Left colon (tissue), 2 donors: ENCODE data around the gene G6PC3. TPM values are rescaled to one million over a fixed set of nuclear protein-coding genes. Genes with fewer than 3 reads are reported as not detected.

Experiments used
- ATAC-seq: fragments of 200-7000 bp; cut with Tn5 transposase; one replicate; pipeline ENCODE4 v1.9.1; 2020; ENCODE audit warnings: mild to moderate bottlenecking, moderate library complexity
- DNase-seq, 2 donors: peaks; one replicate each; pipeline ENCODE4 v3.0.0-alpha.2; 2020
- intact Hi-C, 2 donors: fragments of 100-400 bp; cut with DNase I in 1 of 2; cut with micrococcal nuclease in 1 of 2; formaldehyde crosslinking; loops; one replicate each; pipeline versions ENCODE4 v1.11.2 to v1.14.0; 2022; cut with DNase I, micrococcal nuclease
- total RNA-seq, 2 donors: library from RNA; stranded (reverse); fragmentation: NEBNext Ultra II Directional; extraction: Animal tissue kit (Norgen Biotek cat#: 25700); gene quantifications; one replicate each; pipeline ENCODE4 v1.2.1, GENCODE V29; 2021
- donor health status: DM: no; HTN: no; CAD: no.
- donor health status: DM: yes; HTN: yes; CAD: no.

G6PC3 gene
- total RNA-seq, 2 donors from 2014 or later, result 31.2 to 38.2 TPM

DNA sequence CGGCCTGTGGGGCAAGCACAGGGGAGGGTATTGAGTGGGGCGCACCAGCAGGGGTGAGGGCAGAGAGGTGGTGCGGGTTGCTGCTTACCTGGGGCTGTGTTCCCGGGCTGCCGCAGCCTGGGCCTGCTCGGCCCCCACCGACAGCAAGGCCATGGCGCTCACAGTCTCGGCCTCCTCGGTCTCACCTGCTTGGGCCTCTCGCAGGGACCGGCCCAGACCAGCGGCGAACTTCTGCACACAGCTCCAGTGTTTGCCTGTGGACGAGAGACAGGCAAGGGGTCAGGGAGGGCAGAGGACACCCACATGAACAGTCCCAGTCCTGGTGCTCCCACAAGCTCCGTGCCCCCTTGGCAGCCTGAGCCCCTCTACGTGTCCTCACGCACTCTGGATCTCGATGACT is 7.9 kb downstream of the G6PC3 start:
- intact Hi-C loops, result no loop called here
- DNase-seq (no peak), ATAC-seq (no peak)

GRCh38 chr17:44079877-44080821 is 9.6 kb downstream of the G6PC3 start:
- DNase-seq (no peak), ATAC-seq (no peak)
- intact Hi-C loops, result no loop called here

DNA sequence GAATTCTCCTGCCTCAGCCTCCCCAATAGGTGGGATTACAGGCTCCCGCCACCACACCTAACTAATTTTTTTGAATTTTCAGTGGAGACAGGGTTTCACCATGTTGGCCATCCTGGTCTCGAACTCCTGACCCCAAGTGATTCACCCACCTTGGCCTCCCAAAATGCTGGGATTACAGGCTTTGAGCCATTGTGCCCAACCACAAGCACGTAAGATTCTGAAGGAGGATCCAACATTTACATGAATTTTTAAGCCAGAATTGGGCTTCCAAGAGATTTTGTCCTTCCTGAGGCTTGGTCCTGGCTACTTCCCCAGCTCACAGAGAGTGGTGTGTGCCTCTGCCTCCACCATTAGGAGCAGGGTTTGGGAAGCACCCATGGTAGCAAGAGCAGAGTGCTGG is 11.1 kb downstream of the G6PC3 start:
- ATAC-seq (no peak), DNase-seq (no peak)
- intact Hi-C loops, result no loop called here

- ATAC-seq (no peak), DNase-seq (no peak)
- intact Hi-C loops, result no loop called here
Observed at GRCh38 chr17:44082256-44082927, 11.9 kb downstream of the G6PC3 start.

GRCh38 chr17:44083250-44083849 is 12.8 kb downstream of the G6PC3 start:
- ATAC-seq, result peak; percentile 72
- DNase-seq, result no peak
- intact Hi-C loops, result no loop called here

DNA sequence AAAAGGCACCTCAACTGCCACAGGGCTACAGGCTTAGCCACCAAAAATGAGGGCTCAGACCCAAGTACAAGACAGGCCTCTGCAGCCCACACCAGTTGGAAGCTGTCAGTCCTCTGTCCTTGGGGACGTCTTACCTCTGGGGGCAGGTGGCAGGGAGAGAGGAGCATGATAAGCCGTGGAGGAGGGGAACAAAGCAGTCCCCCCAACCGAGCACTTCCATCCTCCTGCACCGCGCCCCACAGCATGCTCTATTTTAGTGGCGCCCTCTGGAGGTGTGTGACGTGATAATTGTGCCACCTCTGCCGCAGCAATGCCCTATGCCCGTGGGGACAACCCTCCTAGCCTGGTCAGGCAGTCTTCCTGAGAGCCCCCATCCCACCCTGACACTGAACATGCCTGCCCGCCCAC is 13.6 kb downstream of the G6PC3 start:
- intact Hi-C loops, result no loop called here
- ATAC-seq, result peak; percentile 41
- DNase-seq, result peak in 1 of 2 donors; percentile 33

DNA sequence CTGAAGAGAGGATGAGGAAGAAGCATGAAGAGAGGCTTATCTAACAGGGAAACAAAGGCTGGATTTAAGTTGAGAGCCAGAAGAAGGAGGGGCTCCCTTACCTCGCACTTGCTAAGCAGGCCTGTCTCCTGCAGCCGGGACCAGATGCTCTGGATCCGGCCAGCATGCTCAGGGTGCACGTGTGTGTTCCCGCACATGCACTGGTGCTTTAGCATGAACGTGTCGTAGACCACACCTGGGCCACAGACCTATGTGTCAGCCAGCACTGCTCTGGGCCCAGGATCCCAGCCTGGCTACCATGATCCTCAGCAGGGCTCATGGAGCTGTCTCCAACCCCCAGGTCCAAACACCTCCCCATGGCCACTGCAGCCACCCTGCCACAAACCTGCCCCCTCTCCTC is 14.4 kb downstream of the G6PC3 start:
- intact Hi-C loops, result no loop called here
- ATAC-seq, result no peak
- no peak for DNase-seq

GRCh38 chr17:44085908-44086307 is 15.4 kb downstream of the G6PC3 start:
- intact Hi-C loops, result no loop called here
- no peak for DNase-seq
- no peak for ATAC-seq

GRCh38 chr17:44086364-44087311 is 16.1 kb downstream of the G6PC3 start:
- no peak for ATAC-seq
- intact Hi-C loops, result no loop called here
- no peak for DNase-seq

GRCh38 chr17:44087319-44087718 is 16.8 kb downstream of the G6PC3 start:
- DNase-seq (no peak), ATAC-seq (no peak)
- intact Hi-C loops, result no loop called here

DNA sequence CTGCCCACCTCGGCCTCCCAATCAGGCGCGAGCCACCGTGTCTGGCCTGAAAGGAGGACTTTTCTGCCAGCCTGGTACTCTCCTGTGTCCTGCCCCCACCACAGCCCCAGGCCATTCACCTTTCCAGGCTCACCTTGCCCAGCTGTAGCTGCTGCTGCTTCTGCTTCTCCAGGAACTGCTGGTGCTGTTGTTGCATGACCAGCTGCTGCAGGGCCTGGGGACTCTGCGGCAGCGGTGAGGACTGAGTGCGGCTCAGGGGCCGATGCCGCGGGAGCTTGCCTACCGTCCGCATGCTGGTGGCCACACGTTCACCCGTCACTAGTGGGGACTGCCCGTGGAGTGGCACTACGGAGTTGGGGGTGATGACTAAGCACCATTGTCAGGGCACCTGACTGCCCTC is 17.7 kb downstream of the G6PC3 start:
- no peak for ATAC-seq
- intact Hi-C loops, result no loop called here
- DNase-seq, result no peak

GRCh38 chr17:44091200-44091997 is 20.9 kb downstream of the G6PC3 start:
- DNase-seq (no peak), ATAC-seq (no peak)
- intact Hi-C loops, result no loop called here

GRCh38 chr17:44092051-44092450 is 21.5 kb downstream of the G6PC3 start:
- DNase-seq (no peak), ATAC-seq (no peak)
- intact Hi-C loops, result no loop called here

DNA sequence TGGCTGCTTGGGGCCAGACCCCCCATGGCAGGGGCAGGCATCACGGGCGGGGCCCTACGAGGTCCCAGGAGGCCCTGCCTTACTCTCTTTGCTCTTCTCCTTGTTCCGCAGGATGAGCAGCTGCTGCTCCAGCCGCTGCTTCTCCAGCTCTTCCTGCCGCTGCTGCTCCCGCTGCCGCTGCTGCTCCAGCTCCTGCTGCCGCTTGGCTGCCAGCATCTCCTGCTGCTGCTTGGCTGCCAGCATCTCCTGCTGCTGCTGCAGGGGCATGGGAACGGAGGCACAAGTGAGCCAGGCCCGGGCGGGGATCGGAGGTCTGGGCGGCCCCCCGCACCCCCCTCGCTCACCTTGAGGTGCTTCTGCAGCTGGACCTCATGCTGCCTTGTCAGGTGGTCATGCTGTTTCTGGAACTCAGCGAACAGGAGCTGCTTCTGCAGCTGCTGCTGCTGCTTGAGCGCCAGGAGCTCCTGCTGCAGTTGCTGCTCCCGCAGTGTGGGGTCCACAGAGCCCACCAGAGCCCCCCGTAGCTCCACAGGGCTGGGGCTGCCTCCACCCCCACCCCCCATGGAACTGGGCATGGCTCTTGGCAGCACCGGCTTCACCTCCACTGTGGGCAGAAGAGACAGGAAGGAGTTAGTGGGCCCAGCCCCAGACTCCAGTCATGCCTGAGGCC is 22.8 kb downstream of the G6PC3 start:
- DNase-seq (no peak), ATAC-seq (no peak)
- intact Hi-C loops, result no loop called here

DNA sequence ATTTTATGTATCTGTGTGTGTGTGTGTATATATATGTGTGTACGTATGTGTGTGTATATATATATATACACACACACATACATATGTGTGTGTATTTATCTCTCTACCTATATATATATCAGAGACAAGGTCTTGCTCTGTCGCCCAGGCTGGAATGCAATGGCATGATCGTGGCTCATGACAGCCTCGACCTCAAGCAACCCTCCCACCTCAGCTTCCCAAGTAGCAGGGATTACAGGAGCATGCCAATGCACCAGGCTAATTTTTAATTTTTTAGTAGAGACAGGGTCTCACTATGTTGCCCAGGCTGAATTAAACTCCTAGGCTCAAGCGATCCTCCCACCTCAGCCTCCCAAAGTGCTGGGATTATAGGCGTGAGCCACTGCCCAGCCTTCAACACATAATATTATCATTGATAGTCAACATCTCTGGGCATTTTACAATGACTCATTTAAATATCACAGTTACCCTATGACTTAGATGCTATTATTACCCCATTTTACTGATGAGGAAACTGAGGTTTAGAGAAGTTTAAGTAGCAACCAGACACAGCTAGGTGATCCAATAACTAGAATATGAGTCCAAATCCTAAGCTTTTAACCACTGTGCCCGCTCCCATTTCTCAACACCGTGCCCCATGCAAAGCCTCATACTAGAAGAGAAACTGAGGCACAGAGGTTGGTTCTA is 24.3 kb downstream of the G6PC3 start:
- DNase-seq (no peak), ATAC-seq (no peak)
- intact Hi-C loops, result no loop called here

- intact Hi-C loops, result no loop called here
- ATAC-seq (no peak), DNase-seq (no peak)
Observed at GRCh38 chr17:44095388-44095646, 24.8 kb downstream of the G6PC3 start.
